SK-N-SH (cell line): ENCODE results near the gene NFXL1.

ENCODE experiments used
- CTCF ChIP-seq: fragments of 200-600 bp; sonication (generic); IDR thresholded peaks from 2 replicates; pipeline ENCODE4 v1.6.1; 2017; ENCODE audit warnings: antibody characterized with exemption, mild to moderate bottlenecking, moderate library complexity
- GABPA ChIP-seq: IDR thresholded peaks from 2 replicates; pipeline ENCODE4 v1.4.0; 2012; ENCODE audit warnings: low read depth, mild to moderate bottlenecking
- JUND ChIP-seq: IDR thresholded peaks from 2 replicates; pipeline ENCODE4 v1.4.0; 2012
- POLR2AphosphoS5 ChIP-seq: IDR thresholded peaks from 2 replicates; pipeline ENCODE4 v1.6.1; 2012; ENCODE audit warnings: low read depth, low read length
- RCOR1 ChIP-seq: fragments of 150-350 bp; IDR thresholded peaks from 2 replicates; pipeline ENCODE4 v1.6.1; 2017; ENCODE audit warnings: antibody characterized with exemption, low read length
- SIN3A ChIP-seq: IDR thresholded peaks from 2 replicates; pipeline ENCODE4 v1.6.1; 2012; ENCODE audit warnings: low read depth, mild to moderate bottlenecking, low read length, moderate library complexity, borderline replicate concordance
- SMC3 ChIP-seq: IDR thresholded peaks from 2 replicates; pipeline ENCODE4 v1.6.1; 2012; ENCODE audit warnings: low read depth, low read length, improper control_type of control experiment
- TAF1 ChIP-seq: IDR thresholded peaks from 2 replicates; pipeline ENCODE4 v1.6.1; 2012; ENCODE audit warnings: low read depth, mild to moderate bottlenecking, low read length, moderate library complexity, borderline replicate concordance
- YY1 ChIP-seq: IDR thresholded peaks from 2 replicates; pipeline ENCODE4 v1.4.0; 2012; ENCODE audit warnings: low read depth, mild to moderate bottlenecking
- TF ChIP-seq, protein P1 (sequence below): IDR thresholded peaks from 2 replicates; pipeline ENCODE4 v1.6.1; 2012; ENCODE audit warnings: mild to moderate bottlenecking, low read depth, low read length, moderate library complexity

DNA sequence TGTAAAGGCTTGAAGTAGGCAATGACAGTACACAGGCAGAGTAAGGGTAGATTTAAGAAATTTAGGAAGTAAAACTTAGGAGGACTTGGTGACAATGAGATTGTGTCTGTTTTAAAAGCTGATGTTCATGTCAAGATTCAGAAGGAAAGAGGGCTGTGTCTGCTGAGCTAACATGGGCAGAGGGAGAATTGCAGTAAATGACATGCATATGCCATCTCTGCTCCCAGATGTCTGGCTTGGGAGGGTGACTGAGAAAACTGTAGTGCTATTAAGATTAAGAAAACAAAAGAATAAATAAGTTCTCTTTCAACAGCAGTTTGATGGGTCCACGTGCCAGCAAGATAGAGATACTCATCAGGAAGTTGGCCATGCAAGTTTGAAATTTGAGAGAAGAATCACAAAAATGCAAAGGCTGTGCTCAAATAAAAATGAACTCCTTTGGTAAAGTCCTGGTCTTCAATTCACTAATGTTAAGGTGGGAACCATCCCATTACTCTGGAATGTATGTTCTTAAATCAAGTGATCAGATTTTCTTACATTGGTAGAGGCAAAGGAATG, 7.2 kb downstream of the NFXL1 start:
- TF ChIP-seq SMC3, result no peak
- no peak for TF ChIP-seq POLR2AphosphoS5
- TF ChIP-seq CTCF, result no peak
- no peak for TF ChIP-seq YY1
- TF ChIP-seq SIN3A, result no peak
- TF ChIP-seq, protein P1, sequence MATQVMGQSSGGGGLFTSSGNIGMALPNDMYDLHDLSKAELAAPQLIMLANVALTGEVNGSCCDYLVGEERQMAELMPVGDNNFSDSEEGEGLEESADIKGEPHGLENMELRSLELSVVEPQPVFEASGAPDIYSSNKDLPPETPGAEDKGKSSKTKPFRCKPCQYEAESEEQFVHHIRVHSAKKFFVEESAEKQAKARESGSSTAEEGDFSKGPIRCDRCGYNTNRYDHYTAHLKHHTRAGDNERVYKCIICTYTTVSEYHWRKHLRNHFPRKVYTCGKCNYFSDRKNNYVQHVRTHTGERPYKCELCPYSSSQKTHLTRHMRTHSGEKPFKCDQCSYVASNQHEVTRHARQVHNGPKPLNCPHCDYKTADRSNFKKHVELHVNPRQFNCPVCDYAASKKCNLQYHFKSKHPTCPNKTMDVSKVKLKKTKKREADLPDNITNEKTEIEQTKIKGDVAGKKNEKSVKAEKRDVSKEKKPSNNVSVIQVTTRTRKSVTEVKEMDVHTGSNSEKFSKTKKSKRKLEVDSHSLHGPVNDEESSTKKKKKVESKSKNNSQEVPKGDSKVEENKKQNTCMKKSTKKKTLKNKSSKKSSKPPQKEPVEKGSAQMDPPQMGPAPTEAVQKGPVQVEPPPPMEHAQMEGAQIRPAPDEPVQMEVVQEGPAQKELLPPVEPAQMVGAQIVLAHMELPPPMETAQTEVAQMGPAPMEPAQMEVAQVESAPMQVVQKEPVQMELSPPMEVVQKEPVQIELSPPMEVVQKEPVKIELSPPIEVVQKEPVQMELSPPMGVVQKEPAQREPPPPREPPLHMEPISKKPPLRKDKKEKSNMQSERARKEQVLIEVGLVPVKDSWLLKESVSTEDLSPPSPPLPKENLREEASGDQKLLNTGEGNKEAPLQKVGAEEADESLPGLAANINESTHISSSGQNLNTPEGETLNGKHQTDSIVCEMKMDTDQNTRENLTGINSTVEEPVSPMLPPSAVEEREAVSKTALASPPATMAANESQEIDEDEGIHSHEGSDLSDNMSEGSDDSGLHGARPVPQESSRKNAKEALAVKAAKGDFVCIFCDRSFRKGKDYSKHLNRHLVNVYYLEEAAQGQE, result no peak
- TF ChIP-seq RCOR1, result no peak
- no peak for TF ChIP-seq TAF1
- no peak for TF ChIP-seq JUND
- TF ChIP-seq GABPA, result no peak
